HFF-Myc (cell line): ENCODE measurements around the gene HMGN5.

Experiments used
- DNase-seq: peaks from one replicate; pipeline ENCODE4 v3.0.0-alpha.2; 2011; ENCODE audit warnings: low read depth; ENCODE audit errors: extremely low read depth
- H3K4me3 ChIP-seq: replicated peaks from 2 replicates; pipeline ENCODE4 v1.5.1; 2011; ENCODE audit warnings: low read depth, mild to moderate bottlenecking, control low read depth, low read length
- TF ChIP-seq, protein P1 (sequence below): IDR thresholded peaks from 2 replicates; pipeline ENCODE4 v1.5.1; 2012; ENCODE audit warnings: mild to moderate bottlenecking, low read depth, low read length, control low read depth; ENCODE audit errors: missing control alignments

The HMGN5 gene, protein sequence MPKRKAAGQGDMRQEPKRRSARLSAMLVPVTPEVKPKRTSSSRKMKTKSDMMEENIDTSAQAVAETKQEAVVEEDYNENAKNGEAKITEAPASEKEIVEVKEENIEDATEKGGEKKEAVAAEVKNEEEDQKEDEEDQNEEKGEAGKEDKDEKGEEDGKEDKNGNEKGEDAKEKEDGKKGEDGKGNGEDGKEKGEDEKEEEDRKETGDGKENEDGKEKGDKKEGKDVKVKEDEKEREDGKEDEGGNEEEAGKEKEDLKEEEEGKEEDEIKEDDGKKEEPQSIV

DNA sequence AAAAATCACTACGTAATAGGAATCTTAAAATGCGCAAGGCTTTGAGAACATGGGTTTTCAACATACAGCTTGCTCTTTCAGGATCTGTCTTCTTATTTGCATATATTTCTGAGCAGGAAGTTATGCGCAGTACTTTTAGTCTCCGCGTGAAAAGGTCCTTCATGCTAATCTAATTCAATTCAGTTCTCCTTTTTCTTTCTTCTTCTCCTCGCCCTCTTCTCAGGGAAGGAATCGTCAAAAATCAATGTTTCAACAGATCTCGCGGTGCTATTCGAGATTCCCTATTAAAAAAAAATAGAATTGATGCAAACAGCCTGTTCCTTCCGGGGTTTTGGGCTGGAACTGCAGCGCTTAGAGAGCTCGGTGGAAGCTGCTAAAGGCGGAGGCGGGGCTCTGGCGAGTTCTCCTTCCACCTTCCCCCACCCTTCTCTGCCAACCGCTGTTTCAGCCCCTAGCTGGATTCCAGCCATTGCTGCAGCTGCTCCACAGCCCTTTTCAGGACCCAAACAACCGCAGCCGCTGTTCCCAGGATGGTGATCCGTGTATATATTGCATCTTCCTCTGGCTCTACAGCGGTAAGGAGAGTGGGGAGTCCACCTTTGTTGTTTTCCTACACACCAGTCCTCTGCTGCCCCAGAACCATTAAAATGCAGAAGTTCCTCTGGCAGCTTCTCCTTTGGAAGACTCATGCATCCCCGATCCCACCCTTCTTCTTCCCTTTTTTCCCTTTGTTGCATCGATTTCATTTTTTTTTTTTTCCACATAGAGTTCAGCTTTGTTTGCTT, at the start of gene HMGN5, which contains the start of gene SH3BGRL:
TSS of gene HMGN5 (minus strand) at position 243 of the 785 bp plus-strand sequence. CDS start 80,364 bp downstream, outside the sequence.
TSS of gene SH3BGRL (plus strand) at position 432 of the 785 bp plus-strand sequence. CDS start at position 531, 99 bp downstream.
- TF ChIP-seq, protein P1, sequence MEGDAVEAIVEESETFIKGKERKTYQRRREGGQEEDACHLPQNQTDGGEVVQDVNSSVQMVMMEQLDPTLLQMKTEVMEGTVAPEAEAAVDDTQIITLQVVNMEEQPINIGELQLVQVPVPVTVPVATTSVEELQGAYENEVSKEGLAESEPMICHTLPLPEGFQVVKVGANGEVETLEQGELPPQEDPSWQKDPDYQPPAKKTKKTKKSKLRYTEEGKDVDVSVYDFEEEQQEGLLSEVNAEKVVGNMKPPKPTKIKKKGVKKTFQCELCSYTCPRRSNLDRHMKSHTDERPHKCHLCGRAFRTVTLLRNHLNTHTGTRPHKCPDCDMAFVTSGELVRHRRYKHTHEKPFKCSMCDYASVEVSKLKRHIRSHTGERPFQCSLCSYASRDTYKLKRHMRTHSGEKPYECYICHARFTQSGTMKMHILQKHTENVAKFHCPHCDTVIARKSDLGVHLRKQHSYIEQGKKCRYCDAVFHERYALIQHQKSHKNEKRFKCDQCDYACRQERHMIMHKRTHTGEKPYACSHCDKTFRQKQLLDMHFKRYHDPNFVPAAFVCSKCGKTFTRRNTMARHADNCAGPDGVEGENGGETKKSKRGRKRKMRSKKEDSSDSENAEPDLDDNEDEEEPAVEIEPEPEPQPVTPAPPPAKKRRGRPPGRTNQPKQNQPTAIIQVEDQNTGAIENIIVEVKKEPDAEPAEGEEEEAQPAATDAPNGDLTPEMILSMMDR = no peak
- peak within 1 kb of the TSS; percentile 63 for H3K4me3 ChIP-seq
- DNase-seq = peak; percentile 52

DNA sequence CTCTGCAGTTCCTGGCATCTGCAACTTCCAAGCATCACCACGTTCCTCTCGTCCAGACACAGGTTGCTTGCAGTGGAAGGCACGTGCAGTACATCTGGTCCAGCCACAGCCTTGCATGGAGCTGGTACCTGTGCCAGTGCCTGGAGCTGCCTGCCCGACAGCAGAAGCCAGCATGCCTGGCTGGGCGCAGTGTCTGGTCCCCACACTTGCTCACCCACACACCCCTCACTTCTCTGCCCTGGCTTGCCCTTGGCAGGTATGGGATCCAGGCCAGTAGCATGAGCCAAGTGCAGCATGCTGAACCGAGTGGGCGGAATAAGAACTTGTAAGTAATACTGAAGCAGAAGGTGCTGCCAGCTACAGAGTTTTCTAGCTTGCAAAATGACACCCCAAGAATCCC, 40.0 kb upstream of the HMGN5 start:
- TF ChIP-seq, protein P1 = no peak
- DNase-seq = no peak
- H3K4me3 ChIP-seq = no peak overlapping the region

DNA sequence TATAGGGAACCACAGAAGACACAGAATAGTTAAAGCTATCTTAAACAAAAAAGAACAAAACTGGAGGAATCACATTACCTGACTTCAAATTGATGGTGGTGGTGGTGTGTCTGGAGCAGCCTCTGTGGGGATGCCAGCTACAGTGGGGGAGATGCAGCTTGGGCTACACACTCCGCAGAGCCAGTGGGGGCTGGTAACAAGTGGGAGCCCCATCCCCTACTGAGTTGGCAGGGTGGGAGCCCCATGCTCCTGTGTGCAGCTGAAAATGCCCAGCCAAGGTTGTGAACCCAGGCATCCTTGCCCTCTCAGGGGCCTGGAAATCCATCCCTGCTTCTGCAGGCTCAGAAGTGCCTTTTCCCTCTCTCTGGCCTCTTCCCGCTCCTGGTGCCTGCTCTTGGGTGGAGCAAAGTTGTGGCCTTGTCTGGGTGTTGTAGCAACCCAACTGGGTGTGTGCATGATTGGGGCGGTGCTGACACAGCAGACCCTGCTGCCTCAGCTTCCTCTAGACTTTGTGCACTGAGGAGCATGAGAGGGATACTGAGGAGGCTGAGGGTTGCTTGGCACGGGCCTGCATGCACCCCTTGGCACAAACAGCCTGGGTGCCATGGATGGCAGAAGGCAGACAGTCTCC, 39.1 kb upstream of the HMGN5 start:
- no peak for DNase-seq
- TF ChIP-seq, protein P1 = no peak
- no peak overlapping the region for H3K4me3 ChIP-seq

DNA sequence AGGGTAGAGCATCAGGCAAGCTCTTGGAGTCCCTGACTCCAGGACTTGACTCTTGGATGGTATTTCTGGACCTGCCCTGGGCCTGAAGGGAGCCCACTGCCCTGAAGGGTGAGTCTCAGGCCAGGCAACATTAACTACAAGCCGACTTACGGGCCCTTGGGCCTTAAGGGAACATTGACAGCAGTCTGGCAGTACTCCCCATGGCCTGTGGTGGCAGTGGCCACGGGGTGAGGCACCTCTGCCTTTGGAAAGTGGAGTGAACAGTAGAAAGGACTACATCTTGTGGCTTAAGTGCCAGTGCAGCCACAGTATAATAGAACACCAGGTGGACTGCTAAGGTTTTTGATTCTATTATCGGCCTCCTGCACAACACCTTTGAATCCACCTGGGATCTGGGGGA, 36.5 kb upstream of the HMGN5 start:
- no peak overlapping the region for H3K4me3 ChIP-seq
- TF ChIP-seq, protein P1 = no peak
- no peak for DNase-seq

DNA sequence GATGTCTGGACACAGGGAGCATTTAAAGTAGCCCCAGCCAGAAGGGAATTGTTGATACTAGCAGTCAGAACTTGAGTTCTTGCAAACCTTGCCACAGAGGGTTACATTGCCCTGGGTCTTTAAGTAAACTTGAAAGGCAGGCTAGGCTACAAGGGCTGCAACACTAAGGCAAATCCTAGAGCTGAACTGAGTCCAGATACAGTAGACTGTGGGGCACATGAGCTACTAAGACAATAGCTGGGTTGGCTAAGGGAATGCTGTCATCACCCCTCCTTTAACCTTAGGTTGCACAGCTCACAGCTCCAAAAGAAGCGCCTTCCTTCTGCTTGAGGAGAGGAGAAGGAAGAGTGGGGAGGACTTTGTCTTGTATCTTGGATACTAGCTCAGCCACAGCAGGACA, 35.8 kb upstream of the HMGN5 start:
- TF ChIP-seq, protein P1 = no peak
- no peak for DNase-seq
- H3K4me3 ChIP-seq = no peak overlapping the region

DNA sequence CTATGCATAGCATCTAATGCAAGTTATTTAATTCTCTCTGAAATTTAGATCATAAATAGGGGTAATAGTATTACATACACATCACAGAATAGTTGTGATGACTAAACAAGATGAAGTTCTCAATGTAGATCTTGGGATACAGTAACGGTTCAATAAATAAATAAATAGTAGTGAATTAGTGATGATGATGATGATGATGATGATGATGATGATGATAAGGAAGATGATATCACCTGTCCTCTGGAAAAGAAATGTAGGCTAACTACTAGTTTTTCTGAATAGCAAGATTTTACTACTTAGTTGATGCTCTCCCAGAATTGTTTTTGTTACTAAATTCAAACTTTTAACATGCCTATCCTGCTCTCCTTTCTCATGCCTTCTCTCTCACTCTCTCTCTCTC, 30.5 kb upstream of the HMGN5 start:
- no peak for DNase-seq
- TF ChIP-seq, protein P1 = no peak
- H3K4me3 ChIP-seq = no peak overlapping the region
